ENCODE measurements around the gene MUC6. TPM values are rescaled to one million over a fixed set of nuclear protein-coding genes. Genes with fewer than 3 reads are reported as not detected.

MUC6 gene
- total and polyA plus RNA-seq, 2 experiments from 2014 or later = not detected

DNA sequence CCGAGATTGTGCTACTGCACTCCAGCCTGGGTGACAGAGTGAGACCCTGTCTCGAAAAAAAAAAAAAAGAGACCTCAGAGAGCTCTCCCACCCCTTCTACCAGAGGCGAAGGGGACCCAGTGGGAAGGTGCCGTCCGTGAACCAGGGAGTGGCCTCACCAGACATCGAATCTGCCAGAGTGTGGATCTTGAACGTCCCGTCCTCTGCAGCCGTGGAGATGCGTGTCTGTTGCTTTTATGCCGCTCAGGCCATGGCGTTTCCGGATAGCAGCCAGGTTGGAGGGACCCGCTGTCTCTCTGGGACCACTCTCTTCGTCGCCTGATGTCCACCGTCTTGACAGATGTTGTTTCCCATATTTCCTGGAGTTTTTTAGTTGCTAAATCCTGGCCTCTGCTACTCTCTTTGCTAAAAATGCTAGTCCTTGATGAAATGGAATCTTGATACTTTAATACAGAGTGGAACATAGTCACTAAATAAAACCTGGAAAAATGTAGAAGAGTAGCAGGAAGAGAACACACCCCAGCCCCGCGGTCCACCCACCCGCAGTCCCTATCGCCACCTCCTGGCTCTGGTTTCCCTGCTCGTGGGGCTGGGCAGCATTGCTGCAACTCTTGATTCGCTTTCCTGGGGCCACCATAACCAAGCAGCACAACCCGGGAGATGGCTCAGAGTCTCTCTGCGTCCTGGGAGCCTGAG lies 12.0 kb upstream of the MUC6 start:
- no peaks in the 10 kb centered on the region for H3F3A ChIP-seq (ENCODE audit: insufficient read depth)
- H2AFZ ChIP-seq = no peak overlapping the region
- peaks cover 36% of the 10 kb centered on the region for H3K27me3 ChIP-seq (replicated peaks; ENCODE audit: insufficient read depth)
- no peak overlapping the region for H3K9ac ChIP-seq
- no peaks in the 10 kb centered on the region for H3K79me2 ChIP-seq (ENCODE audit: insufficient read depth)
- no peaks in the 10 kb centered on the region for H4K20me1 ChIP-seq (ENCODE audit: insufficient read depth)
- H3K4me2 ChIP-seq (ENCODE audit: unreplicated experiment) = no peak overlapping the region
- no peaks in the 10 kb centered on the region for H3K9me3 ChIP-seq (ENCODE audit: low read depth)
- no peaks in the 10 kb centered on the region for H3K9me2 ChIP-seq (ENCODE audit: insufficient read depth)
- in situ Hi-C loops (cut with MboI) = no loop called here
- TF ChIP-seq EZH2 (IDR thresholded peaks at IDR 0.05; ENCODE audit: insufficient read depth, poor library complexity, severe bottlenecking) (no peak), EZH2phosphoT487 (IDR thresholded peaks at IDR 0.05; ENCODE audit: insufficient read depth, low read depth) (no peak)
- DNase-seq = no peak
- 52 to 54% methylated on average over 25 of the region's 25 CpGs for WGBS, 2 experiments (ENCODE audit: low coverage in 1 of 2, low lambda C conversion rate in 2 of 2, missing lambda C conversion rate in 2 of 2)
- no peaks in the 10 kb centered on the region for H3K36me3 ChIP-seq (ENCODE audit: low read depth)
- no peak overlapping the region for H3K27ac ChIP-seq
- H3K4me1 ChIP-seq (ENCODE audit: insufficient read depth) = no peaks in the 10 kb centered on the region
- H3K4me3 ChIP-seq = no peak overlapping the region

DNA sequence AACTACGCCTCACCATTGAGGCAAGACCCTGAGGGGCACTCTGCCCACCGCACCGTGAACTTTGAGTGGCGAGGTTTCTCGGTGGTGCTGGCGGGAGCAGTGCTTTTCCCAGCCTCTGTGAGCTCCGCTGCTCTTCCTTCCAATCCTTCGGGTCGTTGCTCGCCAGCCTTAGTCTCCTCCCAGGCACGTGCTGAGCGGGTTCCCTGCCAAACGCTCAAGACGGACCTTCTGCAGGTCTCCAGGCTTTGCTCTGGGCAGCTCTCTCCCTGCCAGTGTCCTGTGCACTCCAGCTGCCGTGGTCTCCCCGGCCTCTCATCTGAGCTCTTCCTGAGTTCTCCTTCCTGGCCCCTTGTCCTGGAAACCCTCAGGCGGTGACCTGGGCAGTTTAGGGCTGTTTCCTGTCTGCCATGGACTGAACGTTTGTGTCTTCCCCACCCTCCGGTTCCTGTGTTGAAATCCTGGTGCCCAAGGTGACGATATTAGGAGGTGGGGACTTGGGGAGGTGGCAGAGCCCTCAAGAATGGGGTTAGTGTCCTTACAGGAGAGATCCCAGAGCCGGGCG lies 11.2 kb upstream of the MUC6 start:
- Histone ChIP-seq H3K4me2 (ENCODE audit: unreplicated experiment) (no peak overlapping the region), H3K36me3 (ENCODE audit: low read depth) (no peaks in the 10 kb centered on the region), H3K4me1 (ENCODE audit: insufficient read depth) (no peaks in the 10 kb centered on the region), H3K27me3 (replicated peaks; ENCODE audit: insufficient read depth) (peaks cover 36% of the 10 kb centered on the region), H2AFZ (no peak overlapping the region), H3K79me2 (ENCODE audit: insufficient read depth) (no peaks in the 10 kb centered on the region), H3F3A (ENCODE audit: insufficient read depth) (no peaks in the 10 kb centered on the region), H4K20me1 (ENCODE audit: insufficient read depth) (no peaks in the 10 kb centered on the region), H3K9me3 (ENCODE audit: low read depth) (no peaks in the 10 kb centered on the region), H3K27ac (no peak overlapping the region), H3K4me3 (no peak overlapping the region), H3K9me2 (ENCODE audit: insufficient read depth) (no peaks in the 10 kb centered on the region), H3K9ac (no peak overlapping the region)
- TF ChIP-seq EZH2 (IDR thresholded peaks at IDR 0.05; ENCODE audit: insufficient read depth, poor library complexity, severe bottlenecking) (no peak), EZH2phosphoT487 (IDR thresholded peaks at IDR 0.05; ENCODE audit: insufficient read depth, low read depth) (no peak)
- 42 to 60% methylated on average over 21 to 22 of the region's 22 CpGs for WGBS, 2 experiments (ENCODE audit: low coverage in 1 of 2, low lambda C conversion rate in 2 of 2, missing lambda C conversion rate in 2 of 2)
- in situ Hi-C loops (cut with MboI) = no loop called here
- DNase-seq = no peak

GRCh38 chr11:1044160-1044559 lies 7.6 kb upstream of the MUC6 start:
- no peak for TF ChIP-seq EZH2 (IDR thresholded peaks at IDR 0.05; ENCODE audit: insufficient read depth, poor library complexity, severe bottlenecking)
- no peak for TF ChIP-seq EZH2phosphoT487 (IDR thresholded peaks at IDR 0.05; ENCODE audit: insufficient read depth, low read depth)
- no peak overlapping the region for H3K27ac ChIP-seq
- DNase-seq = no peak
- no peak overlapping the region for H2AFZ ChIP-seq
- no peaks in the 10 kb centered on the region for H3K4me1 ChIP-seq (ENCODE audit: insufficient read depth)
- WGBS, 2 experiments (ENCODE audit: low coverage in 1 of 2, low lambda C conversion rate in 2 of 2, missing lambda C conversion rate in 2 of 2) = 43 to 48% methylated on average over 5 to 6 of the region's 6 CpGs
- H3K4me2 ChIP-seq (ENCODE audit: unreplicated experiment) = no peak overlapping the region
- no peaks in the 10 kb centered on the region for H4K20me1 ChIP-seq (ENCODE audit: insufficient read depth)
- H3K9me3 ChIP-seq (ENCODE audit: low read depth) = no peaks in the 10 kb centered on the region
- H3K27me3 ChIP-seq (replicated peaks; ENCODE audit: insufficient read depth) = peaks cover 31% of the 10 kb centered on the region
- no peaks in the 10 kb centered on the region for H3F3A ChIP-seq (ENCODE audit: insufficient read depth)
- no peaks in the 10 kb centered on the region for H3K9me2 ChIP-seq (ENCODE audit: insufficient read depth)
- H3K79me2 ChIP-seq (ENCODE audit: insufficient read depth) = no peaks in the 10 kb centered on the region
- H3K4me3 ChIP-seq = no peak overlapping the region
- in situ Hi-C loops (cut with MboI) = no loop called here
- H3K9ac ChIP-seq = no peak overlapping the region
- H3K36me3 ChIP-seq (ENCODE audit: low read depth) = no peaks in the 10 kb centered on the region

GRCh38 chr11:1043563-1044096 lies 7.1 kb upstream of the MUC6 start:
- H3F3A ChIP-seq (ENCODE audit: insufficient read depth) = no peaks in the 10 kb centered on the region
- no peaks in the 10 kb centered on the region for H3K9me2 ChIP-seq (ENCODE audit: insufficient read depth)
- H3K27me3 ChIP-seq (replicated peaks; ENCODE audit: insufficient read depth) = peaks cover 25% of the 10 kb centered on the region
- H3K4me2 ChIP-seq (ENCODE audit: unreplicated experiment) = no peak overlapping the region
- H3K9me3 ChIP-seq (ENCODE audit: low read depth) = no peaks in the 10 kb centered on the region
- TF ChIP-seq EZH2phosphoT487 (IDR thresholded peaks at IDR 0.05; ENCODE audit: insufficient read depth, low read depth) (no peak), EZH2 (IDR thresholded peaks at IDR 0.05; ENCODE audit: insufficient read depth, poor library complexity, severe bottlenecking) (no peak)
- no peak overlapping the region for H3K9ac ChIP-seq
- no peak overlapping the region for H3K4me3 ChIP-seq
- H2AFZ ChIP-seq = no peak overlapping the region
- in situ Hi-C loops (cut with MboI) = no loop called here
- no peaks in the 10 kb centered on the region for H3K36me3 ChIP-seq (ENCODE audit: low read depth)
- no peaks in the 10 kb centered on the region for H3K79me2 ChIP-seq (ENCODE audit: insufficient read depth)
- no peaks in the 10 kb centered on the region for H4K20me1 ChIP-seq (ENCODE audit: insufficient read depth)
- DNase-seq = no peak
- H3K27ac ChIP-seq = no peak overlapping the region
- WGBS, 2 experiments (ENCODE audit: low coverage in 1 of 2, low lambda C conversion rate in 2 of 2, missing lambda C conversion rate in 2 of 2) = 75 to 83% methylated on average over 20 of the region's 20 CpGs
- no peaks in the 10 kb centered on the region for H3K4me1 ChIP-seq (ENCODE audit: insufficient read depth)

All from GM23248 (cell line).